HK-2 (cell line): ENCODE results near the gene YWHAG.
A peak's percentile ranks its signal among the peaks of the same experiment; 100 is the strongest.
"Not testable (repeated sequence)": the region's sequence is repeated elsewhere in the genome, so short reads cannot be mapped to it uniquely, and the experiment has no call there.

Source experiments
- DNase-seq: peaks from one replicate; pipeline ENCODE4 v3.0.0-alpha.2; 2018; ENCODE audit not compliant: unreplicated experiment

Gene YWHAG

DNA sequence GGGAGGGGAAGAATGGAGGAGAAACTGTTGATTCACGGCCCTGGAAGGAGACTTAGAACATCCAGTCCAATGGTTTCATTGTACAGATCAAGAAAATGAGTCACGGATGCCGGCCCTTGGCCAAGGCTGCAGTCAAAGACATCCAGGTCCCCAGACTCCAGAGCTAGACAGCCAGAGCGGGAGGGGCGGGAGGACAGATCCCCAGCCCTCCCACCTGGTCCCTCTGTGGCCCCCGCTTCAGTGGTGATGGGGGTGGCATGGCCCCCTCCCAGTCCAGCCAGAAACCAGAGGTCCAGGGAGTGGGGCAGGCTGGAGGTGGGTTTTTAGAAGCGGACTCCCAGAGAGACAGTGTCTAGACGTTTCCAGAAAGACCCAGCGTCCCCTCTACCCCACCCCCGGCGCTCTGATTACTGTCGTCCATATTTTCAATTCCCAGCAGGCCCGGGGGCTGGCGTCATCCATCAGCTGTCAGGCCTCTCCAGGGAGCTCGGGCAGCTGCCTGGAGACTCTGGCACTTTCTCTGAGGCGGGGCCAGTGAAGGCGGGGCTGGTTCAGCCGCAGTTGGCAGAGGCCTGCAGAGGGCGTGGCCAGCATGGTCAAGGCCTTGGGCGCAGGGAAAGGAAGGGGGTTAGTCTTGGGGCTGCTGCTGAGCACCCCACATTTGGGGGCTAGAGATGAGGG is 64.3 kb downstream of the YWHAG start:
- DNase-seq = peak; percentile 95

DNA sequence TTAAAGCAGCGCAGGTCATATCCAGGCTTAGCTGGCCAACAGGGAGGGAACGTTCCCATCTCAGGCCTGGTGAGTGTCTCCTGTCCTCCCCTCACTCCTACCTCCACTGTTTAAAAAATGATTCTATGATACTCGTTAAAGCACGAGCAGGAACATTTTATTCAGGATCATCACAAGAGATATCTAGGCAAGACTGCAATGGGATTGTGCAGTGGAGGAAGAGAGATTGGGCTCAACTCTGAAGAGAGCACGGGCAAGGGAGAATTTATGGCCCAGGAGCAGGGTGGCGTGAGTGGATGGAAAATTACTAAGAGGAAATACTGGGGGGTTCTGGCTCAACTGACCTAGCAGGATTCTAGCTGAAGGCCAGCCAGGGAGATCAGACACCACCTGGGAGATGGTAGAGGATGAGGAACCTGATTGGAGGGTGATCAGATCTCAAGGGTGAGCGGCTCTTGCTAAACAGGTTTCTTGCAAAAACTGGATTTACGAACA is 65.3 kb downstream of the YWHAG start:
- no peak for DNase-seq

DNA sequence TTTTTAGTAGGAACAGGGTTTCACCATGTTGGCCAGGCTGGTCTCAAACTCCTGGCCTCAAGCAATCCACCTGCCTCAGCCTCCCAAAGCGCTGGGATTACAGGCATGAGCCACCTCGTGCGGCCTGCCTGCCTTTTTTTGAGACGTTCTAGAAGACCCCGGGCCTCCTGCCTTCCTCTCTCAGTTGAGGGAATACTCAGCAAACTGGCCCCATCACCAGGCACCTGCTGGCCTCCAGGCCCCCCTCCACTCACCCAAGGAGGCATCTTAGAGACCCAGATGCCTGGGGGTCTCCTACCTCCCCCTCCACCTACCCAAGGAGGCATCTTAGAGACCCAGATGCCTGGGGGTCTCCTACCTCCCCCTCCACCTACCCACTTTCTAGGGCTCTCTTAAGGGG is 65.9 kb downstream of the YWHAG start:
- not testable (repeated sequence) for DNase-seq

GRCh38 chr7:76292213-76292573 is 66.6 kb downstream of the YWHAG start:
- DNase-seq = no peak

DNA sequence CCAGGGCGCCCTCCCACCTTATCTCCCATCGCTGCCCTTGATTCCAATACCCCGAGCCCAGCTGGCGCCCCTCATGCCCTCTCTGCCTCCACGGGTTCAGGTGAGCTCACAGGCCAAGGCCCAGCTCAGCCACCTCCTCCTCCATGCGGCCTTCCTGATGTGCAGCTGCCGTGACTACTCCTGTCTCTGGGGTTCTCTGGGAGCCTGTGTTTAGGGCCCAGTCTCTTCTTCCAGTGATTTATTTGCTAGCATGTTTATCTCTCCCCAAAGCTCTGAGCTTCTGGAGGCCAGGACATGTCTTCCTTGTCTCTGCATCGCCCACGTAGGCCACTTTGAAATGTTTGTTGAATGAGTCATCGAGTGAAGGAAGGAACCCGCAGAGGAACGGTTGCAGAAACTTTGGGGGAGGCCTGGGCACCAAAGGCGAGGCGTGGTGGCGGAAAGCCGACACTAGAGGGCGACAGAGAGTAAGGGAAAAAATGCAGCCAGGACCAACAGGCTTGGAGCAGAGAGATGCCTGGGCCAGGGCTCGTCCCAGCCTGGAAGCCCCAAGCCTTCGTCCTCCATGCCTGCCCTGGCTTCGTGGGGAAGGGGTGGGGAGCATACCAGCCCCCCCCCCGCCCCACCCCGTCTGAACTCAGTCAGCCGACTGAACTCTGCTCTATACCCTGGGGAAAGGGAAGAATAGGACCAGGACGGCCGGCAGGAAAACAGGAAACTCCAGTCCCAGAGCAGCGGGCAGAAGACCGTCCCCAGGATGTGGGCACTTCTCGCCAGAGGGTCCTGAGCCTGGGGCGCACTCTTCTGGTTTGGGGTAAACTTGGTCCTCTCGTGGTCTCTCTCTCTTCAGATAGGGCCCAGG is 67.2 kb downstream of the YWHAG start:
- DNase-seq = peak; percentile 100

- DNase-seq = not testable (repeated sequence)
These were observed 67.9 kb downstream of the YWHAG start for GRCh38 chr7:76290847-76291350.

DNA sequence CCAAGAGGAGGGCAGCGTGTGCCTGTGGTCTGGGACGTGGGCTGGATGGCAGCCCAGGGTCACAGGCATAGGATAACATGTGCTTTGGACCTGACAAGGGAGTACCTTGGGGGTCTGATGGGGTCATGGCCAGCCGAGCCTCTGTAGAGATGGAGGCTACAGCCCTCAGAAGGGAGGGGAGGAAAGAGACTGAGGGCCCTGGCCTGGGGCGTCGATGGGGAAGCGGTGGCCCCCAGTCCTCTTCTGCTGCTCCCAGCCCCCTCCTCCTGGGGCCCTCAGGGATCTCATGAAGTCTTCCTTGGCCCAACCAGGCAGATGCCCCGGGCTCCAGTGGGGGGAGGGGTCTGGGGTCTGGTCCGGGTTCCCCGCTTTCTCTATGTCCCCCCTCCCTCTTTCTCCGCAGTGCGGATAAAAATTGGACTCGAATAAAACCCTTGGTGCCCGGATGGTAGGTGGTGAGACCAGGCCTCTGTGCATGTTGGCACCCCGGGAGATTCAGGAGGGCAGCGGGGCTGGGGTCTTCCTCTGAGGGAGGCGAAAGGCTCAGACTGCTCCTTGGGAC is 71.9 kb downstream of the YWHAG start:
- DNase-seq = no peak

- no peak for DNase-seq
These were observed 73.0 kb downstream of the YWHAG start for GRCh38 chr7:76285604-76286374.

GRCh38 chr7:76283254-76284159 is 75.3 kb downstream of the YWHAG start:
- DNase-seq = no peak

- no peak for DNase-seq
These were observed 76.2 kb downstream of the YWHAG start for GRCh38 chr7:76282344-76283253.

GRCh38 chr7:76281706-76282343 is 77.0 kb downstream of the YWHAG start:
- DNase-seq = no peak

- no peak for DNase-seq
These were observed 77.6 kb downstream of the YWHAG start for GRCh38 chr7:76281006-76281705.

GRCh38 chr7:76280408-76280807 is 78.4 kb downstream of the YWHAG start:
- DNase-seq = no peak

DNA sequence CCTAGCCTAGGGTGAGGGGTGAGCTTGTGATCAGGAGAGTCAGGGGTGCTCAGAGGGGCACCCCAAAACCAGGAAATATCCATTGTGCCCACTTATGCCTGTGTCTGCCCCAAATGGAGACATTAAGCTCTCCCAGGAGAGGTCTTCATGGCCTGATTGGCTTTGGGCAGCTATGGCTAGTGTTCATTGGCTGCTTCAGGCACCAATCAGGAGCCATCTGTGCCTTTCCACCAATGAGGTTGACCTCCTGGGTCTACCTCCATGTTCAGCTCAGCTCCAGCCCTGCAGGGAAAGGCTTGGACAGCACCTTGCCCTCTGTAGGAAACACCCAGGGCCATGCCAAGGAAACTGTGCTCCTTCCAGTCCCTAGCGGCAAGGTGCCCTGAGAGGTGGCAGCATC is 80.3 kb downstream of the YWHAG start:
- no peak for DNase-seq
